Measurements from ENCODE around the gene SPANXC.

The SPANXC gene

GRCh38 chrX:141201962-141202361 is 40.4 kb downstream of the SPANXC start:
- TF ChIP-seq, protein P1, sequence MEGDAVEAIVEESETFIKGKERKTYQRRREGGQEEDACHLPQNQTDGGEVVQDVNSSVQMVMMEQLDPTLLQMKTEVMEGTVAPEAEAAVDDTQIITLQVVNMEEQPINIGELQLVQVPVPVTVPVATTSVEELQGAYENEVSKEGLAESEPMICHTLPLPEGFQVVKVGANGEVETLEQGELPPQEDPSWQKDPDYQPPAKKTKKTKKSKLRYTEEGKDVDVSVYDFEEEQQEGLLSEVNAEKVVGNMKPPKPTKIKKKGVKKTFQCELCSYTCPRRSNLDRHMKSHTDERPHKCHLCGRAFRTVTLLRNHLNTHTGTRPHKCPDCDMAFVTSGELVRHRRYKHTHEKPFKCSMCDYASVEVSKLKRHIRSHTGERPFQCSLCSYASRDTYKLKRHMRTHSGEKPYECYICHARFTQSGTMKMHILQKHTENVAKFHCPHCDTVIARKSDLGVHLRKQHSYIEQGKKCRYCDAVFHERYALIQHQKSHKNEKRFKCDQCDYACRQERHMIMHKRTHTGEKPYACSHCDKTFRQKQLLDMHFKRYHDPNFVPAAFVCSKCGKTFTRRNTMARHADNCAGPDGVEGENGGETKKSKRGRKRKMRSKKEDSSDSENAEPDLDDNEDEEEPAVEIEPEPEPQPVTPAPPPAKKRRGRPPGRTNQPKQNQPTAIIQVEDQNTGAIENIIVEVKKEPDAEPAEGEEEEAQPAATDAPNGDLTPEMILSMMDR (IDR thresholded peaks at IDR 0.05; ENCODE audit: low read depth, low read length, missing control alignments) = no peak
- no peak for DNase-seq (ENCODE audit: low read depth)
- in situ Hi-C loops (cut with HindIII; ENCODE audit: low sequenced_read_pairs) = no loop called here
- no peak overlapping the region for H3K4me3 ChIP-seq (ENCODE audit: low read depth, low read length)
